HG02798 (cell line): Measurements from ENCODE around the gene DLG1.

Experiments used
- ATAC-seq: cut with Tn5 transposase; IDR thresholded peaks from one replicate; pipeline ENCODE4 v1.9.1; 2021; ENCODE audit warnings: mild to moderate bottlenecking; ENCODE audit not compliant: unreplicated experiment, poor library complexity

Gene DLG1

GRCh38 chr3:197256104-197256503, 42.3 kb downstream of the DLG1 start:
- no peak for ATAC-seq

- no peak for ATAC-seq
These were observed 45.0 kb downstream of the DLG1 start for GRCh38 chr3:197253238-197253947.

- ATAC-seq, result no peak
These were observed 48.9 kb downstream of the DLG1 start for GRCh38 chr3:197249542-197249941.

- ATAC-seq, result no peak
These were observed 50.1 kb downstream of the DLG1 start for GRCh38 chr3:197248341-197248740.

- no peak for ATAC-seq
These were observed 53.7 kb downstream of the DLG1 start for GRCh38 chr3:197244751-197245150.

- no peak for ATAC-seq
These were observed 55.5 kb downstream of the DLG1 start for GRCh38 chr3:197242784-197243432.

- ATAC-seq, result no peak
These were observed 57.2 kb downstream of the DLG1 start for GRCh38 chr3:197241173-197241572.

- ATAC-seq, result no peak
These were observed 58.6 kb downstream of the DLG1 start for GRCh38 chr3:197239857-197240256.

- ATAC-seq, result no peak
These were observed 59.6 kb downstream of the DLG1 start for GRCh38 chr3:197238842-197239241.

GRCh38 chr3:197237897-197238296, 60.5 kb downstream of the DLG1 start:
- ATAC-seq, result no peak

GRCh38 chr3:197236362-197236761, 62.0 kb downstream of the DLG1 start:
- no peak for ATAC-seq

- ATAC-seq, result no peak
These were observed 63.2 kb downstream of the DLG1 start for GRCh38 chr3:197234947-197235914.

- ATAC-seq, result no peak
These were observed 67.1 kb downstream of the DLG1 start for GRCh38 chr3:197231321-197231720.

- ATAC-seq, result no peak
These were observed 68.6 kb downstream of the DLG1 start for GRCh38 chr3:197229836-197230235.

GRCh38 chr3:197229178-197229577, 69.2 kb downstream of the DLG1 start:
- no peak for ATAC-seq

- no peak for ATAC-seq
These were observed 70.4 kb downstream of the DLG1 start for GRCh38 chr3:197227780-197228574.

GRCh38 chr3:197226179-197226578, 72.2 kb downstream of the DLG1 start:
- no peak for ATAC-seq

- ATAC-seq, result no peak
These were observed 72.8 kb downstream of the DLG1 start for GRCh38 chr3:197225579-197225978.

GRCh38 chr3:197224034-197224444, 74.4 kb downstream of the DLG1 start:
- ATAC-seq, result no peak

GRCh38 chr3:197222937-197223370, 75.5 kb downstream of the DLG1 start:
- ATAC-seq, result no peak
